IPS-18a (cell line): ENCODE results near the gene SERPINA10.

Experiments used
- H3K27ac ChIP-seq: one replicate; pipeline ENCODE4 v1.5.1; 2013; ENCODE audit warnings: low read length
- H3K27me3 ChIP-seq: one replicate; pipeline ENCODE4 v1.6.1; 2013; ENCODE audit warnings: mild to moderate bottlenecking, low read length; ENCODE audit not compliant: control insufficient read depth, insufficient read depth
- H3K36me3 ChIP-seq: one replicate; pipeline ENCODE4 v1.6.1; 2013; ENCODE audit warnings: low read depth, low read length; ENCODE audit not compliant: control insufficient read depth
- H3K4me1 ChIP-seq: one replicate; pipeline ENCODE4 v1.6.1; 2013; ENCODE audit warnings: low read depth, low read length; ENCODE audit not compliant: control insufficient read depth
- H3K4me3 ChIP-seq: one replicate; pipeline ENCODE4 v1.5.1; 2013; ENCODE audit warnings: low read length
- H3K9ac ChIP-seq: one replicate; pipeline ENCODE4 v1.6.1; 2013; ENCODE audit warnings: mild to moderate bottlenecking, low read length, moderate library complexity
- H3K9me3 ChIP-seq: one replicate; pipeline ENCODE4 v1.6.1; 2013; ENCODE audit warnings: low read depth, low read length; ENCODE audit not compliant: control insufficient read depth

Gene SERPINA10

GRCh38 chr14:94330432-94330831 is 37.4 kb upstream of the SERPINA10 start:
- Histone ChIP-seq H3K9ac (no peak overlapping the region), H3K27me3 (no peaks in the 10 kb centered on the region), H3K36me3 (no peaks in the 10 kb centered on the region), H3K4me1 (no peaks in the 10 kb centered on the region), H3K4me3 (no peak overlapping the region), H3K9me3 (no peaks in the 10 kb centered on the region), H3K27ac (no peak overlapping the region)

DNA sequence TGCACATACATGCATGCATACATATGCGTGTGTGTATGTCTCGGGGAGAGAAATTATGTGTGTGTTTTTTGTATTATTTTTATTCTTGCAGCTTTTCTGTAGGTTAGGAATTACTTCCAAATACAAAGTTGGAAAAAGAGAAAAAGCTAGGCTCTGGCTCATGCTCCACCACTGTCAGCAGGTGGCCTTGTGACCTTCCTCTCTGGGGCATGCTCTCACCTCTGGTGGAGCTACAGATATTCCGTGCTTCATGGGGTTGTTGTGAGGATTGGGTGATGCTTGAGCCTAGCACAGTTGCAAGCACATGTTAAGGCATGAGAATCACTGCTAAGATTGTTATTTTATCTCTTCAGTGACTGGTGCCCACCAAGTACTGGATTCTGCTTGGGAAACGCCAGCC is 36.8 kb upstream of the SERPINA10 start:
- H3K4me3 ChIP-seq = no peak overlapping the region
- H3K9ac ChIP-seq = no peak overlapping the region
- no peaks in the 10 kb centered on the region for H3K9me3 ChIP-seq
- no peaks in the 10 kb centered on the region for H3K27me3 ChIP-seq
- H3K4me1 ChIP-seq = no peaks in the 10 kb centered on the region
- H3K27ac ChIP-seq = no peak overlapping the region
- no peaks in the 10 kb centered on the region for H3K36me3 ChIP-seq

DNA sequence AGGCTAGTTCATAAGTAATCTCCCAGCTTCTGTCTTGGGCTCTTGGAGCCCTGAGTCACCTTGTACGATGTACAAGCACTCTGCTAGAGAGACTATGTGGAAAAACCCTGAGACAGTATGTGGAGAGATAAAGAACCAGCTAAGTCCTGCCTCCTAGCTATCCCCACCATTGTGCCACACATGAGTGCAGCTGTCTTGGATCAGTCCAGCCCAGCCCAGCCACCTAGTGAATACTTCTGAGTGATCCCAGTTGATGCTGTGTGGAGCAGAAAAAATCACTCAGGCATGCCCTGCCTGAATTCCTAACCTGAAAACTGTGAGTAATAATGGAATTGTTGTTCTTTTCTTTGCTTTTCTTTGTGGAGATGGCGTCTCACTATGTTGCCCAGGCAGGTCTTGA is 35.1 kb upstream of the SERPINA10 start:
- Histone ChIP-seq H3K36me3 (no peaks in the 10 kb centered on the region), H3K9ac (no peak overlapping the region), H3K4me3 (no peak overlapping the region), H3K9me3 (no peaks in the 10 kb centered on the region), H3K27me3 (no peaks in the 10 kb centered on the region), H3K4me1 (no peaks in the 10 kb centered on the region), H3K27ac (no peak overlapping the region)

DNA sequence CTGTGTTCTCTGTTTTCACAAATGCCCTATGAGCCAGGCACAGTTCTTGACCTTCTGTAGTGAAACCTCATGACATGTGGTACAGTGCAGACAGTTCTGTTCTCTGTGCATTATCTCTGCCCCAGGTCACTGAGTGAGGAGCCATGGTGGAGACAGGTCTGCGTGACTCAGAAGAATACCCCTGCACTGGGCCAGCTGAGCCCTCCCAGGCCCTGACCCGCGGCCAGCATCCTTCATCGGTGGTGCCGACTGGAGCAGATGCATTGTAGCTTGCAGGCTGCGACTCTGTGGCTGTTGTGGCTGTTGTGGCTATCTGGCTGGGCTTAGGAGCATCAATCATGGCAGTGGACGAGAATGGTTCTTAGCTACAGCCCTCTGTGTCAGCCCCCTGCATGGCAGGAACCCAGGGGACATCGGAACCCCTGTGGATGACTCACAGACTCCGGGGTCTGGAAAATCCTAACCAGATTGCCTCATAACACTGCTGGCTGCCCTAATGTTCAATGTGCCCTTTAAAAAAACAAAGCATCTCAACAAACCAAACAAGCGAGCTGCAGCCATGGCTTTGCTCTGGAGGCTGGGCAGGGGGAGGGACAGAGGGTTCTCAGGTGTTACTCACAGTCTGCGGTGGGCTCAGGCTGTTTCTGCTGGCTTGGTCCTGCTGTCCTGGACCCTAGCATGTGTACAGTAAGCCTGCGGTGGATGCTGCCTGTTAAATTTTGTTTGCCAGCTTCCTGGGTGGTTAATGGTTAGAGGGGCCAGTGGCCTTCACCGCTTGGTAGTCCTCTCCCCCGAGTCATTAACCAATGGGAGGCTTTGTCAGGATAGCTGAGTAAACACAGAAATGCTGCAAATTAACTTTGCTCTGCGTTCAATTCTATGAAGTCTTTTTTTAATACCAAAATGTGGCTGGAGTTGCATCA is 29.8 kb upstream of the SERPINA10 start, which contains the start of gene SERPINA6:
Gene SERPINA6 (minus strand): TSS at position 689 of the 923 bp plus-strand sequence. CDS start 8,688 bp downstream, outside the sequence.
- H3K27ac ChIP-seq = no peak within 1 kb of the TSS
- H3K9me3 ChIP-seq = no peaks in the 10 kb centered on the region
- no peaks in the 10 kb centered on the region for H3K4me1 ChIP-seq
- no peaks in the 10 kb centered on the region for H3K27me3 ChIP-seq
- no peaks in the 10 kb centered on the region for H3K36me3 ChIP-seq
- no peak within 1 kb of the TSS for H3K4me3 ChIP-seq
- H3K9ac ChIP-seq = no peak within 1 kb of the TSS

DNA sequence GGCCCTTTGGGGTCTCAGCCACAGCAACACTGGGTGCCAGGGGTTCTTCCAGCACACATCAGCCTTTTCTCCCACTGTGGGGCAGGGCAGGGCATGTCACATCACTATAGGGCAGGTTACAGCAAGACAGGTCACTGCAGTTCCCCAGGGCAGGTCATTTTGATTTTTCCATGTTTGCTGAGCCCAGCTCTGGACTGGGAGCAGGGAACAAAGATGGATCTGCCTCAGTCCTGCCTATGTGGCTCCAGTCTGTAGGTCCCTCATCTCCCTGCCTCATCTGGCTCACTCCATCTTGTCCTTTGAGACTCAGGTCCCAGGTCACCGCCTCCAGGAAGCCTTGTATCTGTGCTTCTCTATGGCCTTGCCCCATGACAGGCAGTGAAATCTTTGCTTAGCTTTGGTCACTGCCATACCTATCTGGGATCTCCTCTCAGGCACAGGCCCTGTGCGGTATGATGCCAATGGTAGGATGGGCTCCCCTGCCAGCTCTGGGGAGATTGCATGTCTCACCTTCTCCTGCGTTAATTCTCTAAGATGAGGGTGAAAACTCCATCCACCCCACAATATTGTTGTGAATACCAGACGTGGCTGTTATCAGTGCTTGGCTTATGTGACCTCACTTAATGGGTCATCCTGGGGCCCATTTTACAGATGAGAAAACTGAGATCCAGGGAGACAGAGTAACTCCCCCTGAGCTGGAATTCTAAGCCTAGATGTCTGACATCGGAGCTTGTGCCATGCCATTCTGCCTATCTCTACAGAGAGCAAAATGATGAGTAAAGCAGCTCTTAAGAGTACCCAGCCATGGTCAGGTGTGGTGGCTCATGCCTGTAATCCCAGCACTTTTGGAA is 28.6 kb upstream of the SERPINA10 start:
- no peak overlapping the region for H3K27ac ChIP-seq
- no peaks in the 10 kb centered on the region for H3K27me3 ChIP-seq
- no peak overlapping the region for H3K4me3 ChIP-seq
- H3K36me3 ChIP-seq = no peaks in the 10 kb centered on the region
- H3K9ac ChIP-seq = no peak overlapping the region
- no peaks in the 10 kb centered on the region for H3K9me3 ChIP-seq
- no peaks in the 10 kb centered on the region for H3K4me1 ChIP-seq

GRCh38 chr14:94320243-94320642 is 27.2 kb upstream of the SERPINA10 start:
- no peaks in the 10 kb centered on the region for H3K27me3 ChIP-seq
- no peak overlapping the region for H3K9ac ChIP-seq
- H3K36me3 ChIP-seq = no peaks in the 10 kb centered on the region
- no peak overlapping the region for H3K4me3 ChIP-seq
- no peak overlapping the region for H3K27ac ChIP-seq
- H3K4me1 ChIP-seq = no peaks in the 10 kb centered on the region
- no peaks in the 10 kb centered on the region for H3K9me3 ChIP-seq

GRCh38 chr14:94317259-94317658 is 24.2 kb upstream of the SERPINA10 start:
- Histone ChIP-seq H3K36me3 (no peaks in the 10 kb centered on the region), H3K27ac (no peak overlapping the region), H3K4me3 (no peak overlapping the region), H3K9ac (no peak overlapping the region), H3K9me3 (no peaks in the 10 kb centered on the region), H3K27me3 (no peaks in the 10 kb centered on the region), H3K4me1 (no peaks in the 10 kb centered on the region)

GRCh38 chr14:94316692-94317091 is 23.6 kb upstream of the SERPINA10 start:
- H3K4me3 ChIP-seq = no peak overlapping the region
- H3K9me3 ChIP-seq = no peaks in the 10 kb centered on the region
- no peaks in the 10 kb centered on the region for H3K4me1 ChIP-seq
- no peaks in the 10 kb centered on the region for H3K27me3 ChIP-seq
- no peaks in the 10 kb centered on the region for H3K36me3 ChIP-seq
- no peak overlapping the region for H3K27ac ChIP-seq
- no peak overlapping the region for H3K9ac ChIP-seq

DNA sequence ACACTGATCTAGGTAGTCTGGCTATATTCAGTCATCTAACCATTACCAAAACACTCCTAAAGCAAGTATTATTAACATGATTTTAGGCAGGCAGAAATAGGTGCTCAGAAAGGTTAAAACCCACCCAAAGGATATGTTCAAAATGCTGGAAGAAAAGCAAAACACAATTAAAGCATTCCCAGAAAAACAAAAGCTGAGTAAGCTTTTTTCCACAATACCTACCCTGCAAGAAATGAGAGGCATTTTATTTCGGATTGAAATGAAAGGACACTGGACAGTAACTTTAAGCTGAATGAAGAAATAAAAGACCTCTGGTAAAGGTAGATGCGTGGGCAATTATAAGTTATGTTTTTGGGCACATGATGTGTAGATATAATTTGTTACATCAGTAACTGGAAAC is 21.8 kb upstream of the SERPINA10 start:
- H3K36me3 ChIP-seq = no peaks in the 10 kb centered on the region
- no peak overlapping the region for H3K27ac ChIP-seq
- H3K4me3 ChIP-seq = no peak overlapping the region
- H3K9ac ChIP-seq = no peak overlapping the region
- H3K4me1 ChIP-seq = no peaks in the 10 kb centered on the region
- no peaks in the 10 kb centered on the region for H3K9me3 ChIP-seq
- H3K27me3 ChIP-seq = no peaks in the 10 kb centered on the region

- no peak overlapping the region for H3K27ac ChIP-seq
- no peak overlapping the region for H3K9ac ChIP-seq
- no peak overlapping the region for H3K4me3 ChIP-seq
- H3K36me3 ChIP-seq = no peaks in the 10 kb centered on the region
- no peaks in the 10 kb centered on the region for H3K27me3 ChIP-seq
- no peaks in the 10 kb centered on the region for H3K4me1 ChIP-seq
- H3K9me3 ChIP-seq = no peaks in the 10 kb centered on the region
These were observed 21.1 kb upstream of the SERPINA10 start for GRCh38 chr14:94313991-94314655.

DNA sequence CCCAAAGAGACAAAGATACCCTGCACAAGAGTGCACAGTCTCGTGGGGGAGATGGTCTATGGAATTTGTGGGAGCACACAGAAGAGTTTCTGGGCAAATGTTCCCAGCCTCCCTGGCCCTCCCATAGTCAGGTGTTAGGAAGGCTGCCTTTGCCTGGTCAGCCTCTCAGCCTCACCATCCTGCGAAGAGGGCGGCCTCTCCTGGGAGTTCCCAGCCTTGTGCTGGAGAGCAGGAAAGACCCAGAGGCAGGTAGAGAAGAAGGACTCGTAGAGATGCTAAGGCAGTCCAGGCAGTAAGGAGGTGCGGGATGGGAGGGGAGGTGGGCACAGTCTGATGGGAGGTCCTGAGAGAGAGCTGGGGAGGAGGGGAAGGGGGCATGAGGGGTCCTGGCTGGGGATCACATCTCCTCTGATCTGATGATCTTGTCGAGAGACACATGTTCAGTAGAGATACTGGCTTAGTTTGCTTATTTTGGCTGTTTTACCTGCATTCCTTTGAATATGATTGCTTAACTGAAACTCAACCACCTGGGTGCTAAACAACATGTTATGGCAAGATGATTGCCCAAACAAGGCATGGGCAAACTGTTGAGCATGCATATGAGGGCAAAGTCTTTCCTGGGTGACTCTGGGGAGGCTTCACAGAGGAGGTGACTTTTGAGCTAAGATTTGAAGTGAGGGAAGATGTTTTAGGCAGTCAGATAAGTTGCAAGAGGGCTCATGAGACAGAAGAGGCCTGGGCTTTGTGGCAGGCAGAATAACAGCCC is 19.6 kb upstream of the SERPINA10 start:
- no peaks in the 10 kb centered on the region for H3K27me3 ChIP-seq
- no peak overlapping the region for H3K4me3 ChIP-seq
- no peaks in the 10 kb centered on the region for H3K36me3 ChIP-seq
- H3K27ac ChIP-seq = no peak overlapping the region
- H3K9me3 ChIP-seq = no peaks in the 10 kb centered on the region
- no peaks in the 10 kb centered on the region for H3K4me1 ChIP-seq
- H3K9ac ChIP-seq = no peak overlapping the region
